ENCODE measurements around the gene TEKT5.
"Not testable (repeated sequence)": the region's sequence is repeated elsewhere in the genome, so short reads cannot be mapped to it uniquely, and the experiment has no call there.

TEKT5 gene

GRCh38 chr16:10657925-10658324 lies 36.8 kb downstream of the TEKT5 start:
- Histone ChIP-seq H3K27me3 (replicated peaks; ENCODE audit: control insufficient read depth, insufficient read depth, low read length) (peaks cover 21% of the 10 kb centered on the region), H3K9ac (ENCODE audit: low read length) (no peak overlapping the region), H3K36me3 (ENCODE audit: control insufficient read depth, insufficient read depth, low read length, severe bottlenecking) (no peaks in the 10 kb centered on the region), H3K9me3 (ENCODE audit: control insufficient read depth, low read length) (peaks cover 5% of the 10 kb centered on the region), H3K4me1 (ENCODE audit: control insufficient read depth, insufficient read depth, low read length) (peaks cover 2% of the 10 kb centered on the region), H3K4me3 (ENCODE audit: low read length) (no peak overlapping the region)
- no peak for DNase-seq (ENCODE audit: low read depth)

DNA sequence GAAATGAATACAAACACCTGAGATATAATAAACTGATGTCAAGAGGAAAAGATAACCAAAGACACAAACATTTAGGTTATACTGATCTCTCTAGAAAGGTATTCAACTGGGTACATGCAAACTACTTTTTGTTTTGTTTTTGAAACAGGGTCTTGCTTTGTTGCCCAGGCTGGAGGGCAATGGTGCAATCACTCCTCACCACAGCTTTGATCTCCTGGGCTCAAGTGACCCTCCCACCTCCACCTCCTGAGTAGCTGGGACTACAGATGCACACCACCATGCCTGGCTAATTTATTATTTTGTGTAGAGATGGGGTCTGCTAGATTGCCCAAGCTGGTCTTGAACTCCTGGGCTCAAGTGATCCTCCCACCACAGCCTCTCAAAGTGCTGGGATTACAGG lies 38.1 kb downstream of the TEKT5 start:
- Histone ChIP-seq H3K9me3 (ENCODE audit: control insufficient read depth, low read length) (peaks cover 5% of the 10 kb centered on the region), H3K9ac (ENCODE audit: low read length) (no peak overlapping the region), H3K4me3 (ENCODE audit: low read length) (no peak overlapping the region), H3K27me3 (replicated peaks; ENCODE audit: control insufficient read depth, insufficient read depth, low read length) (peaks cover 16% of the 10 kb centered on the region), H3K4me1 (ENCODE audit: control insufficient read depth, insufficient read depth, low read length) (peaks cover 3% of the 10 kb centered on the region), H3K36me3 (ENCODE audit: control insufficient read depth, insufficient read depth, low read length, severe bottlenecking) (no peaks in the 10 kb centered on the region)
- no peak for DNase-seq (ENCODE audit: low read depth)

DNA sequence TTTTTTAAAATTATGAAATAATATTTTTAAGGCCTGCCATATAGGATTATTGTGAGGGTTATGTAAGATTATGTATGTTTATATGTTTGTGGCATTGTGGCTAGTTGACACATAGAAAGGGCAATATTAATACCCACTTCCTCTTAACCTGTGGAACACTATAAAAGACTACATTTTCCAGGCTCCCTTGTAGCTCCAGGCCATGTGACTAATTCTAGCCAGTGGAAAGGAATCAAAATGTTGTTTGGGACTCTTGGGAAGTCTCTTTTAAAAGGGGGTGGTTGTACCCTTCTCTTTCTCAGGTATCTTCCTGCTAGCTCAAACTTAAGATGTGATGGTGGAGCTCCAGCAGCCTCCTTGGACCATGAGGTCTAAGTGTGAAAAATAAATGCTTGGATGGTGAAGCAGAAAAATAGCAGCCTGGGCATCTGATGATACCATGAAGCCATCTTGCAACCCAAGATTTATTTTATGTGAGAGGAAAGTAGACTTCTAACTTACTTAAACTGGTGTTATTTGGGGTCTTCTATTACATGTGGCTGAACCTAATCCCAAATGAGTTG lies 39.2 kb downstream of the TEKT5 start:
- H3K4me1 ChIP-seq (ENCODE audit: control insufficient read depth, insufficient read depth, low read length), result peaks cover 3% of the 10 kb centered on the region
- DNase-seq (ENCODE audit: low read depth), result no peak
- H3K36me3 ChIP-seq (ENCODE audit: control insufficient read depth, insufficient read depth, low read length, severe bottlenecking), result no peaks in the 10 kb centered on the region
- H3K4me3 ChIP-seq (ENCODE audit: low read length), result no peak overlapping the region
- peaks cover 5% of the 10 kb centered on the region for H3K9me3 ChIP-seq (ENCODE audit: control insufficient read depth, low read length)
- no peak overlapping the region for H3K9ac ChIP-seq (ENCODE audit: low read length)
- peaks cover 14% of the 10 kb centered on the region for H3K27me3 ChIP-seq (replicated peaks; ENCODE audit: control insufficient read depth, insufficient read depth, low read length)

- Histone ChIP-seq H3K27me3 (replicated peaks; ENCODE audit: control insufficient read depth, insufficient read depth, low read length) (peaks cover 14% of the 10 kb centered on the region), H3K36me3 (ENCODE audit: control insufficient read depth, insufficient read depth, low read length, severe bottlenecking) (no peaks in the 10 kb centered on the region), H3K9ac (ENCODE audit: low read length) (no peak overlapping the region), H3K4me1 (ENCODE audit: control insufficient read depth, insufficient read depth, low read length) (peaks cover 3% of the 10 kb centered on the region), H3K9me3 (ENCODE audit: control insufficient read depth, low read length) (peaks cover 5% of the 10 kb centered on the region), H3K4me3 (ENCODE audit: low read length) (no peak overlapping the region)
- no peak for DNase-seq (ENCODE audit: low read depth)
Measured at GRCh38 chr16:10654592-10655414, 39.9 kb downstream of the TEKT5 start.

- peaks cover 5% of the 10 kb centered on the region for H3K9me3 ChIP-seq (ENCODE audit: control insufficient read depth, low read length)
- peaks cover 14% of the 10 kb centered on the region for H3K27me3 ChIP-seq (replicated peaks; ENCODE audit: control insufficient read depth, insufficient read depth, low read length)
- peaks cover 3% of the 10 kb centered on the region for H3K4me1 ChIP-seq (ENCODE audit: control insufficient read depth, insufficient read depth, low read length)
- no peak overlapping the region for H3K4me3 ChIP-seq (ENCODE audit: low read length)
- no peak overlapping the region for H3K9ac ChIP-seq (ENCODE audit: low read length)
- DNase-seq (ENCODE audit: low read depth), result no peak
- no peaks in the 10 kb centered on the region for H3K36me3 ChIP-seq (ENCODE audit: control insufficient read depth, insufficient read depth, low read length, severe bottlenecking)
Measured at GRCh38 chr16:10652730-10653590, 41.8 kb downstream of the TEKT5 start.

GRCh38 chr16:10649098-10649497 lies 45.6 kb downstream of the TEKT5 start:
- not testable (repeated sequence) for DNase-seq (ENCODE audit: low read depth); H3K9me3 ChIP-seq (ENCODE audit: control insufficient read depth, low read length); H3K36me3 ChIP-seq (ENCODE audit: control insufficient read depth, insufficient read depth, low read length, severe bottlenecking); H3K4me3 ChIP-seq (ENCODE audit: low read length); H3K9ac ChIP-seq (ENCODE audit: low read length); H3K4me1 ChIP-seq (ENCODE audit: control insufficient read depth, insufficient read depth, low read length)
- peaks cover 17% of the 10 kb centered on the region for H3K27me3 ChIP-seq (replicated peaks; ENCODE audit: control insufficient read depth, insufficient read depth, low read length)

DNA sequence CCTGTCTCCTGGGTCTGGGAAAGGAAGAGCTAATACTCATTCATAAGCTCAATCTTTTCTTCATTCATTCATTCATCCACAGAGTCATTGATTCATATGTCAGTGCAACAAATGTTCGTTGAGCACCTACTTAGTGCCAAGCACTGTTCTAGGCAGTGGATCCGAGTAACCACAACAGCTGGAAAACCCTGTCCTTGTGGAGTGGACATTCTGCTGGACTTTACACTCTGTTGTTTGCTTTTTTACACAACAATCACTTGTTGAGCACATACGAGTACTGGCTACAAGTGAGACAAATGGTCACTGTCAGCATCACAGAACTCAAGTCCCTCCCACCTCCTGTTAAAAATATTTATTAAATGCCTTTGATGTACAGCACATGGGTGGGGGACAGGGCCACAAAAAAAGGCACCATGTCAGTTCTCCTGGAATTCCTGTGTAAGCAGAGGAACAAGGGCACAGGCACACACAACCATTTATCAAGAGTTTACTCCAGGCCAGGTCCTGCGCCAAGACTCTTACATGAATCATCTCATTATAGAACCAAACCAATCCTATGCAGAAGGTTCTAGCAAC lies 46.9 kb downstream of the TEKT5 start:
- H3K36me3 ChIP-seq (ENCODE audit: control insufficient read depth, insufficient read depth, low read length, severe bottlenecking), result no peaks in the 10 kb centered on the region
- H3K27me3 ChIP-seq (replicated peaks; ENCODE audit: control insufficient read depth, insufficient read depth, low read length), result peaks cover 13% of the 10 kb centered on the region
- peaks cover 2% of the 10 kb centered on the region for H3K4me1 ChIP-seq (ENCODE audit: control insufficient read depth, insufficient read depth, low read length)
- H3K9me3 ChIP-seq (ENCODE audit: control insufficient read depth, low read length), result no peaks in the 10 kb centered on the region
- H3K4me3 ChIP-seq (ENCODE audit: low read length), result no peak overlapping the region
- DNase-seq (ENCODE audit: low read depth), result no peak
- H3K9ac ChIP-seq (ENCODE audit: low read length), result no peak overlapping the region

- Histone ChIP-seq H3K9me3 (ENCODE audit: control insufficient read depth, low read length) (no peaks in the 10 kb centered on the region), H3K9ac (ENCODE audit: low read length) (no peak overlapping the region), H3K4me1 (ENCODE audit: control insufficient read depth, insufficient read depth, low read length) (no peaks in the 10 kb centered on the region), H3K36me3 (ENCODE audit: control insufficient read depth, insufficient read depth, low read length, severe bottlenecking) (no peaks in the 10 kb centered on the region), H3K4me3 (ENCODE audit: low read length) (no peak overlapping the region), H3K27me3 (replicated peaks; ENCODE audit: control insufficient read depth, insufficient read depth, low read length) (peaks cover 13% of the 10 kb centered on the region)
- no peak for DNase-seq (ENCODE audit: low read depth)
Measured at GRCh38 chr16:10647264-10647720, 47.4 kb downstream of the TEKT5 start.

GRCh38 chr16:10646581-10647263 lies 48.0 kb downstream of the TEKT5 start:
- H3K9ac ChIP-seq (ENCODE audit: low read length), result no peak overlapping the region
- no peaks in the 10 kb centered on the region for H3K36me3 ChIP-seq (ENCODE audit: control insufficient read depth, insufficient read depth, low read length, severe bottlenecking)
- H3K4me3 ChIP-seq (ENCODE audit: low read length), result no peak overlapping the region
- H3K4me1 ChIP-seq (ENCODE audit: control insufficient read depth, insufficient read depth, low read length), result no peaks in the 10 kb centered on the region
- H3K27me3 ChIP-seq (replicated peaks; ENCODE audit: control insufficient read depth, insufficient read depth, low read length), result peaks cover 12% of the 10 kb centered on the region
- DNase-seq (ENCODE audit: low read depth), result no peak
- H3K9me3 ChIP-seq (ENCODE audit: control insufficient read depth, low read length), result no peaks in the 10 kb centered on the region

DNA sequence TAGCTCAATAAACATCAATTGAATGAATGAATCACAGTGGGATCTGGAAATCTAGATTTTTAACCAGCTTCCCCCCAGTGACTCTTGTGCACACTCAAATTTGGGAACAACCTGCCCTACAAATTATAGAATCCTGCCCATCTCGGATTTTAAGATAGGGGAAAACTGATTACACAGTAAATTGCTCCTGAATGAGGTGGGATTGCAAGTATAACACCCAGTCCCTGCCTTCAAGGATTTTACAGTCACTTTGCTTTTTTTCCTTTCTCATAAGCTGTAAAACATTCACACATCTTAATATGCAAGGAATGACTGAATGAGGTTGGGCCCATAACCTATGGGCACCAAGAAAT lies 48.5 kb downstream of the TEKT5 start:
- Histone ChIP-seq H3K4me3 (ENCODE audit: low read length) (no peak overlapping the region), H3K9ac (ENCODE audit: low read length) (no peak overlapping the region), H3K27me3 (replicated peaks; ENCODE audit: control insufficient read depth, insufficient read depth, low read length) (peaks cover 14% of the 10 kb centered on the region), H3K4me1 (ENCODE audit: control insufficient read depth, insufficient read depth, low read length) (no peaks in the 10 kb centered on the region), H3K9me3 (ENCODE audit: control insufficient read depth, low read length) (peaks cover under 1% of the 10 kb centered on the region), H3K36me3 (ENCODE audit: control insufficient read depth, insufficient read depth, low read length, severe bottlenecking) (no peaks in the 10 kb centered on the region)
- no peak for DNase-seq (ENCODE audit: low read depth)
